Motor neuron (in vitro differentiated cells): Measurements from ENCODE around the gene NEBL. TPM values are rescaled to one million over a fixed set of nuclear protein-coding genes. Genes with fewer than 3 reads are reported as not detected.

Experiments
- ATAC-seq, 8 experiments: fragments of 200-7000 bp; cut with Tn5 transposase; replicated peaks in 6 of 8; 2 replicates each; pipeline ENCODE4 v1.8.0; 2021; ENCODE audit warnings: mild to moderate bottlenecking in 8 of 8, moderate library complexity in 8 of 8
- H3K27ac ChIP-seq, 2 donors: fragments of 250-450 bp; sonication (Bioruptor Pico); 2 replicates each; pipeline ENCODE4 v1.9.0; 2021; ENCODE audit warnings: antibody characterized with exemption in 2 of 2, mild to moderate bottlenecking in 2 of 2, moderate library complexity in 1 of 2
- H3K4me1 ChIP-seq, 2 donors: fragments of 250-450 bp; sonication (Bioruptor Pico); replicated peaks in 1 of 2; 2 replicates each; pipeline ENCODE4 v1.6.1; 2021; ENCODE audit warnings: antibody characterized with exemption in 2 of 2, mild to moderate bottlenecking in 2 of 2, moderate library complexity in 1 of 2
- H3K4me3 ChIP-seq, 5 donors: fragments of 250-450 bp; sonication (Bioruptor Pico); 2 replicates each; pipeline ENCODE4 v1.9.0; 2021; ENCODE audit warnings: antibody characterized with exemption in 5 of 5, mild to moderate bottlenecking in 5 of 5, moderate library complexity in 4 of 5
- WGBS, 10 experiments: fragments of 450-650 bp; shearing (Covaris generic); methylation state at CpG; one replicate each; pipeline ENCODE4 v1.0.0; 2022; 5-methylcytosine and 5-hydroxymethylcytosine counted together
- in situ Hi-C, 9 experiments: fragments of 400-800 bp; cut with MboI; loops; one replicate each; pipeline ENCODE4 v1.15.0; 2021; ENCODE audit warnings: low sequenced_read_pairs in 9 of 9, low pct_unique_long_range_greater_than_20kb in 2 of 9; ENCODE audit not compliant: unreplicated experiment in 9 of 9
- total RNA-seq, 8 experiments: library from RNA; unstranded; fragments of 300-600 nt; gene quantifications; 2 replicates each; pipeline versions ENCODE4 v1.2.3 to v1.2.4, GENCODE V29; 2022

NEBL gene
- total RNA-seq, 8 experiments from 2014 or later: 0.97 to 76.4 (median 13.6) TPM

DNA sequence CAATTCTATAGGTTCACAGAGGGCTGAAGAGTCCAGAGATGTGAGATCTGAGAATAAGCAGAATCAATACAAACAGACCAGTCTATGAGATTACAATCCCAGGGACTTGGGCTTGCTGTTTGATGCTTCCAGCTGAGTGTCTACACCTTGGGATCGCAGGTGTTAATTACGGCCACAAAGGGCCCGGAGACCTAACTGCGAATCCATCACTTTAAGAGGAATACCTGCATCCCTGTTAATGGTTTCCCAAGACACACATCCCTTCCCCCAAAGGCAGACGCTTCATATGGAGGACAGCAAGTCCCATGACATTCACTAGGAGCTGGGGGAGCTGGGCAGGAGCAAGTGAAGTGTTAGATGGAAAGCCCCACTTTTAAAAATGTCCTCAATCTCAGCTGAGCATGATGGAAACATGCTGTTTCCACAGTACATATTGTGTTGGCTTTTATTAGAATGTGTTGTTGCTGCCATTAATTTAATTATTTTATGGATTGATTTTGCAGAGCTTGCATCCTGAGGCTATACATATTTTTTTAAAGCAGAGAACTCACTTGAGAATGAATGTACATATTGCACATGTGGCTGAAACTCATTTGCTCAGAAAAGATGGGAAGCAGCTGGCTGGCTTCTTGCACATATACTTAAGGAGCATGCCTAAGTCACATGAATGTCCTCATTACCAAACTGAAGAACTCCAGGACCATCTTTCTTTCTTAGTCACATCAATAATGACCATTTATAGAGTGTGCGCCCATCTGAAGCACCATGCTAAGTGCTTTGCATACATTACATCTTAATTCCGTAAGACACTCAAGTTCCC, 151.3 kb downstream of the NEBL start:
- Histone ChIP-seq H3K27ac (no peak overlapping the region), H3K4me3 (no peak overlapping the region), H3K4me1 (no peaks in the 10 kb centered on the region)
- WGBS, 10 experiments: 51 to 97% (median 79%) methylated on average over 1 to 7 of the region's 7 CpGs; no CpG with 5 or more reads in 2 of the 10 experiments
- in situ Hi-C loops: no loop called here
- no peak for ATAC-seq

DNA sequence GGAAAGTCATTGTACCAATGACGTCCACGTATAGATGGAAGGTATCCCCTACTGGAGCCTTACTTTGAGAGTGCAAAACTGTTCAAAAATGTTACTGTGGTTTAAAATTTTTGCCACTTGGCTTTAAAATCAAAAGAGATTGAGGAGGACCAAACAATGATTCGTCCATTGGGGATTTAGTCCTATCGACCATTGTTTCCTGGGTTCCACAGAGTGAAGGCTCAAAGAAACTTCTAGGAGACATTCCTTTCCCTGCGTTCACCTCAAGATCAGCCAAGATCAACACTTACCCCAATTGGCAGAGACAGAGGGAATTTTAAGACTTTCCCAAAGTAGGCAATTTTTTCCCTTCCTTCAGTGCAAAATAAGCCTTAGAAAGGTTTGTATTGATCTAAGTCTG, 152.3 kb downstream of the NEBL start:
- WGBS, 10 experiments: 20 to 100% (median 89%) methylated on average over 1 to 5 of the region's 5 CpGs; no CpG with 5 or more reads in 1 of the 10 experiments
- Histone ChIP-seq H3K4me3 (no peak overlapping the region), H3K27ac (no peak overlapping the region), H3K4me1 (no peaks in the 10 kb centered on the region)
- ATAC-seq: no peak
- in situ Hi-C loops: no loop called here

DNA sequence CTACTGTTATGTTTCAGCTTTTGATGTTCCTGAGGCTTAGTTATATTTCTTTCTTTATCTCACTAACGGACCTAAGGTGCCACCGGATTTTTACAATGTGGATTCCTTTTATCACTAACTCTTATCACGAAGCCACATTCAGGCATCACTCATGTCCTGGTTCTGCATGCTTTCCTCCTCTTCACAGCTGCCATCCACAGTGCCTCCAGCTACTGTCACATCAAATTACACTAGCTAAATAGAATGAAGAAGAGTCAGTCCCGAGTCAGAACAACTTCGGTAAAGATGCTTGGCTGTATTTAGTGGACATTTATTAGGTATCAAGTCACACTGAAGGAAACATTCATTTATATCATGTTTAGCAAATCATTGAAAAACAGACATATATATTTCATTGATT, 153.2 kb downstream of the NEBL start:
- Histone ChIP-seq H3K4me1 (no peaks in the 10 kb centered on the region), H3K27ac (no peak overlapping the region), H3K4me3 (no peak overlapping the region)
- ATAC-seq: no peak
- 20 to 94% (median 84%) methylated on average over 2 to 5 of the region's 5 CpGs; no CpG with 5 or more reads in 1 of the 10 experiments for WGBS, 10 experiments
- in situ Hi-C loops: no loop called here

DNA sequence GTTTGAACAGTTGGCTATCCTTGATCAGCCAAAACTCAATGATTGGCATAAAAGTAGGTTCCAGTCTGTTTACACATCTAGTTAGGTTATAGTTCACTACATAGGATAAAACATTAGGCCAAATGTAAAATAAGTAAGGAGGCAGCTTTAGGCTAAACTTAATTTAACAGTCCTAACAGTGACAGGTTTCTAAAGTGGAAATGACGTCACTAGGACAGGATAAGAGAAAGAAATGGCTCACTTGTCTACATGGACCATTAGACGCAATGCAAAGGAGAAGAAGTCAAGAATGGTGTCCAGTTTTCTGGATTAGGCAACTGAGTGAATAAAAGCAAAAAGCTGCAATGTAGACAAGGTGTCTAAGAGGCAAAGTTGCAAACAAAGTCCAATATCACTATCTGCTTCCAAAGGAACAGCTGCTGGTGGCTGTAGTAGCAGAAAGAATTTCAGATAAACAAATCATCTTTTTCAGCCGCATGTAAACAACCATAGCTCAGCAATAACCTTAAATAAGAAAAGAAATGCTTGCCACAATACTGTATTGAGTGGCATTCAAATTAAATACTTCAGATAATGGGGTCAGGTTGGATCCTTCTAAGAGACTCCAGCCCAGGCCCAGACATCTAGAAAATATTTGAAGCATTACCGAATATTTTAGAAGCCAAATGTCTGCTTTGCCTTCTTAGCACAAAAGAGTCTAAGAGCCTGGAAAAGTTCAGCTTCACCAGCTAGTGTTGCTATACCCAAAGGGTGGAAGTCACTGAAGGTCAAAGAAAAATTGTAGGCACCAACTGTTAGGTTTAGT, 154.2 kb downstream of the NEBL start:
- H3K4me3 ChIP-seq: no peak overlapping the region
- 4 to 100% (median 86%) methylated on average over 1 to 4 of the region's 4 CpGs; no CpG with 5 or more reads in 1 of the 10 experiments for WGBS, 10 experiments
- H3K4me1 ChIP-seq: no peaks in the 10 kb centered on the region
- in situ Hi-C loops: no loop called here
- H3K27ac ChIP-seq: no peak overlapping the region
- ATAC-seq: no peak

DNA sequence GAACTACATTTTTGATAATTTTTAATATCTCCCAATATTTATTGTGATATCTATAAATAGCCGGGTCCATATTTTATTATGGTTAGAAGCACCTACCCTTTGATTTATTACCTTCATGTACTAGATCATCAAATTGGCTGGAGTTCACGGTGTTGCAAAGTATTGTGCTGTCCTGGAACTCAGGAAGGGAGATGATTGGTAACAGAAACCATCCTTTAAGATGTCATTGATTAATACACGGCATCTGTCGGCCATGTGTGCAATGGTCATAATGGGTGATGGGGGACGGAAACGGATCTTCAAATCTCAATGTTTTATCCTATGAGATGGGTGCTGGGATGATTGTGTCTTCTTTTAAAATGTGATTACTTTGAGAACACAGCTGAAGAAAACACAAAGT, 157.0 kb downstream of the NEBL start:
- Histone ChIP-seq H3K4me3 (no peak overlapping the region), H3K4me1 (no peaks in the 10 kb centered on the region), H3K27ac (no peak overlapping the region)
- in situ Hi-C loops: no loop called here
- ATAC-seq: no peak
- WGBS, 10 experiments: 0 to 95% (median 86%) methylated on average over 1 to 5 of the region's 6 CpGs

DNA sequence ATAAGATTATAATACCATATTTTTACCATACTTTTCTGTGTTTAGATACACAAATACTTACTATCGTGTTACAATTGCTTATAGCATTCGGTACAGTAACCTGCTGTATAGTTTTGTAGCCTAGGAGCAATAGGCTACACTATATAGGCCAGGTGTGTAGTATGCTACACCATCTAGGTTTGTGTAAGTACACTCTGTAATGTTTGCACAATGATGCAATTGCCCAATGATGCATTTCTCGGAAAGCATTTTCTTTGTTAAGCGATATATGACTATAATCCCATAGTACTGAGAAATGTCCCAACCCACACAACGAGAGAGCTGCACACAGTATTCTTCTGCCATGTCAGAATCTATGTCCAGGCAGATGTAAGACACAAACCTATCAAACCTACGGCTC, 160.0 kb downstream of the NEBL start:
- no peak for ATAC-seq
- in situ Hi-C loops: no loop called here
- Histone ChIP-seq H3K4me3 (no peak overlapping the region), H3K4me1 (no peaks in the 10 kb centered on the region), H3K27ac (no peak overlapping the region)
- WGBS, 10 experiments: 30 to 91% (median 78%) methylated on average over 1 to 6 of the region's 6 CpGs
